HUES6 (cell line): ENCODE results near the gene ITGA3.
A peak's percentile ranks its signal among the peaks of the same experiment; 100 is the strongest.

Experiments
- H3K27ac ChIP-seq: 2 replicates; pipeline ENCODE4 v1.7.0; 2013; ENCODE audit warnings: low read depth, mild to moderate bottlenecking, low read length, inconsistent platforms
- H3K27me3 ChIP-seq: 2 replicates; pipeline ENCODE4 v1.6.1; 2013; ENCODE audit warnings: low read length; ENCODE audit not compliant: control insufficient read depth, insufficient read depth
- H3K36me3 ChIP-seq: 2 replicates; pipeline ENCODE4 v1.6.1; 2013; ENCODE audit warnings: low read length; ENCODE audit not compliant: control insufficient read depth, insufficient read depth
- H3K4me1 ChIP-seq: 2 replicates; pipeline ENCODE4 v1.6.1; 2013; ENCODE audit warnings: low read length; ENCODE audit not compliant: control insufficient read depth, insufficient read depth
- H3K4me3 ChIP-seq: 2 replicates; pipeline ENCODE4 v1.5.1; 2013; ENCODE audit warnings: low read depth, low read length
- H3K9ac ChIP-seq: one replicate; pipeline ENCODE4 v1.6.1; 2013; ENCODE audit warnings: mild to moderate bottlenecking, low read length
- H3K9me3 ChIP-seq: 2 replicates; pipeline ENCODE4 v1.6.1; 2013; ENCODE audit warnings: low read depth, low read length; ENCODE audit not compliant: control insufficient read depth, insufficient read depth

ITGA3 gene

GRCh38 chr17:50118828-50119218 lies 62.9 kb downstream of the ITGA3 start:
- Histone ChIP-seq H3K27ac (no peak overlapping the region), H3K9ac (no peak overlapping the region), H3K27me3 (peaks cover 31% of the 10 kb centered on the region), H3K9me3 (no peaks in the 10 kb centered on the region), H3K36me3 (no peaks in the 10 kb centered on the region), H3K4me3 (no peak overlapping the region), H3K4me1 (peaks cover 26% of the 10 kb centered on the region)

GRCh38 chr17:50120475-50121253 lies 64.8 kb downstream of the ITGA3 start:
- Histone ChIP-seq H3K27ac (no peak overlapping the region), H3K36me3 (no peaks in the 10 kb centered on the region), H3K9me3 (no peaks in the 10 kb centered on the region), H3K9ac (no peak overlapping the region), H3K4me1 (peaks cover 28% of the 10 kb centered on the region), H3K27me3 (peaks cover 31% of the 10 kb centered on the region), H3K4me3 (no peak overlapping the region)

GRCh38 chr17:50122945-50123344 lies 67.0 kb downstream of the ITGA3 start:
- H3K4me1 ChIP-seq = peaks cover 26% of the 10 kb centered on the region
- H3K27me3 ChIP-seq = peaks cover 26% of the 10 kb centered on the region
- no peaks in the 10 kb centered on the region for H3K9me3 ChIP-seq
- peak overlapping the region; percentile 22 for H3K4me3 ChIP-seq
- H3K9ac ChIP-seq = no peak overlapping the region
- no peaks in the 10 kb centered on the region for H3K36me3 ChIP-seq
- H3K27ac ChIP-seq = no peak overlapping the region

- Histone ChIP-seq H3K9ac (no peak overlapping the region), H3K36me3 (no peaks in the 10 kb centered on the region), H3K4me3 (peak overlapping the region; percentile 15; the same call in 1 of the 2 replicates), H3K9me3 (no peaks in the 10 kb centered on the region), H3K27me3 (peaks cover 18% of the 10 kb centered on the region), H3K4me1 (peaks cover 32% of the 10 kb centered on the region), H3K27ac (no peak overlapping the region)
Measured at GRCh38 chr17:50123649-50124349, 67.9 kb downstream of the ITGA3 start.

- Histone ChIP-seq H3K36me3 (no peaks in the 10 kb centered on the region), H3K9me3 (no peaks in the 10 kb centered on the region), H3K9ac (no peak overlapping the region), H3K27ac (no peak overlapping the region), H3K4me1 (peaks cover 32% of the 10 kb centered on the region), H3K27me3 (peaks cover 4% of the 10 kb centered on the region; the same call in 1 of the 2 replicates), H3K4me3 (no peak overlapping the region)
Measured at GRCh38 chr17:50125420-50125997, 69.6 kb downstream of the ITGA3 start.

- Histone ChIP-seq H3K4me1 (peaks cover 38% of the 10 kb centered on the region), H3K9me3 (no peaks in the 10 kb centered on the region), H3K36me3 (no peaks in the 10 kb centered on the region), H3K27me3 (no peaks in the 10 kb centered on the region; the same call in 1 of the 2 replicates), H3K4me3 (peak overlapping the region; percentile 62), H3K9ac (no peak overlapping the region), H3K27ac (no peak overlapping the region)
Measured at GRCh38 chr17:50127697-50128361, 71.9 kb downstream of the ITGA3 start.

- Histone ChIP-seq H3K9me3 (no peaks in the 10 kb centered on the region), H3K36me3 (no peaks in the 10 kb centered on the region), H3K4me3 (peak overlapping the region; percentile 62), H3K27me3 (no peaks in the 10 kb centered on the region; the same call in 1 of the 2 replicates), H3K9ac (peak overlapping the region; percentile 55), H3K27ac (no peak overlapping the region), H3K4me1 (peaks cover 37% of the 10 kb centered on the region)
Measured at GRCh38 chr17:50128441-50129352, 72.8 kb downstream of the ITGA3 start.

- no peaks in the 10 kb centered on the region; the same call in 1 of the 2 replicates for H3K27me3 ChIP-seq
- H3K4me1 ChIP-seq = peaks cover 36% of the 10 kb centered on the region
- H3K9ac ChIP-seq = no peak overlapping the region
- no peak overlapping the region for H3K27ac ChIP-seq
- H3K4me3 ChIP-seq = peak overlapping the region; percentile 62
- no peaks in the 10 kb centered on the region for H3K9me3 ChIP-seq
- no peaks in the 10 kb centered on the region for H3K36me3 ChIP-seq
Measured at GRCh38 chr17:50129353-50129727, 73.4 kb downstream of the ITGA3 start.

GRCh38 chr17:50129728-50130558 lies 74.0 kb downstream of the ITGA3 start, which contains the start of gene SAMD14:
Gene SAMD14, minus strand, starts transcription at chr17:50130160. Its CDS starts 5,201 bp downstream, at chr17:50124959.
- H3K27ac ChIP-seq = no peak within 1 kb of the TSS
- H3K9me3 ChIP-seq = no peaks in the 10 kb centered on the region
- peaks cover 2% of the 10 kb centered on the region; the same call in 1 of the 2 replicates for H3K36me3 ChIP-seq
- H3K4me3 ChIP-seq = peak within 1 kb of the TSS; percentile 83
- H3K27me3 ChIP-seq = no peaks in the 10 kb centered on the region; the same call in 1 of the 2 replicates
- H3K4me1 ChIP-seq = peaks cover 41% of the 10 kb centered on the region
- peak within 1 kb of the TSS; percentile 55 for H3K9ac ChIP-seq
